Kasumi-1 (cell line): ENCODE results near the gene CASZ1.

ENCODE experiments used
- DNase-seq, 2 experiments: peaks; one replicate each; lab custom pipeline; 2025; lab: John Stamatoyannopoulos, UW

The CASZ1 gene

GRCh38 chr1:10704368-10704882 is 92.0 kb downstream of the CASZ1 start:
- DNase-seq, result no peak

GRCh38 chr1:10703702-10704101 is 92.7 kb downstream of the CASZ1 start:
- DNase-seq, result no peak

- no peak for DNase-seq
These were observed 95.3 kb downstream of the CASZ1 start for GRCh38 chr1:10701145-10701544.

- DNase-seq, result no peak
These were observed 97.0 kb downstream of the CASZ1 start for GRCh38 chr1:10699470-10699835.

- DNase-seq, result peak in 1 of 2 experiments; percentile 1
These were observed 97.5 kb downstream of the CASZ1 start for GRCh38 chr1:10698726-10699469.

GRCh38 chr1:10697621-10698160 is 98.8 kb downstream of the CASZ1 start:
- DNase-seq, result no peak

- no peak for DNase-seq
These were observed 99.5 kb downstream of the CASZ1 start for GRCh38 chr1:10696977-10697376.

- DNase-seq, result peak; percentile 71 to 74
These were observed 101.5 kb downstream of the CASZ1 start for GRCh38 chr1:10694633-10695627.

- peak; percentile 32 to 51 for DNase-seq
These were observed 102.2 kb downstream of the CASZ1 start for GRCh38 chr1:10694274-10694632.

- DNase-seq, result peak; percentile 36 to 55
These were observed 102.8 kb downstream of the CASZ1 start for GRCh38 chr1:10693497-10694273.

- DNase-seq, result no peak
These were observed 103.3 kb downstream of the CASZ1 start for GRCh38 chr1:10693152-10693496.

- peak; percentile 21 to 35 for DNase-seq
These were observed 103.9 kb downstream of the CASZ1 start for GRCh38 chr1:10692401-10693021.

GRCh38 chr1:10691740-10692125 is 104.7 kb downstream of the CASZ1 start:
- DNase-seq, result no peak

GRCh38 chr1:10691075-10691739 is 105.2 kb downstream of the CASZ1 start:
- no peak for DNase-seq

- no peak for DNase-seq
These were observed 106.0 kb downstream of the CASZ1 start for GRCh38 chr1:10690484-10690883.

- DNase-seq, result peak in 1 of 2 experiments; percentile 2
These were observed 108.0 kb downstream of the CASZ1 start for GRCh38 chr1:10688409-10688786.

- DNase-seq, result no peak
These were observed 108.6 kb downstream of the CASZ1 start for GRCh38 chr1:10687782-10688408.

GRCh38 chr1:10687251-10687651 is 109.2 kb downstream of the CASZ1 start:
- no peak for DNase-seq

GRCh38 chr1:10686404-10687040 is 109.9 kb downstream of the CASZ1 start:
- no peak for DNase-seq
